OCI-LY7 (cell line): Measurements from ENCODE around the gene ITPRIP.

Experiments used
- CTCF ChIP-seq: fragments of 200-600 bp; sonication (generic); conservative IDR thresholded peaks from 2 replicates; pipeline ENCODE4 v1.5.1; 2014; ENCODE audit warnings: mild to moderate bottlenecking, antibody characterized with exemption, low read length, moderate library complexity, mixed read lengths
- EZH2phosphoT487 ChIP-seq: fragments of 200-600 bp; sonication (generic); IDR thresholded peaks from 2 replicates; pipeline ENCODE4 v1.6.1; 2018; ENCODE audit warnings: low read depth, borderline replicate concordance, mild to moderate bottlenecking, mixed run types, antibody characterized with exemption, low read length, moderate library complexity, mixed read lengths

- TF ChIP-seq CTCF (no peak), EZH2phosphoT487 (no peak)
These were observed 21.8 kb downstream of the ITPRIP start for GRCh38 chr10:104316321-104317099.
